OCI-LY1 (cell line): ENCODE results near the gene ENTPD7.

Experiments used
- H2AFZ ChIP-seq: fragments of 200-600 bp; sonication (generic), shearing (Covaris generic); 2 replicates; pipeline ENCODE4 v1.6.0; 2014; ENCODE audit warnings: antibody characterized with exemption, mild to moderate bottlenecking, low read length
- H3F3A ChIP-seq: fragments of 200-600 bp; sonication (generic), shearing (Covaris generic); 2 replicates; pipeline ENCODE4 v1.6.0; 2014; ENCODE audit warnings: mild to moderate bottlenecking, antibody characterized with exemption, low read length, moderate library complexity; ENCODE audit not compliant: insufficient read depth
- H3K27ac ChIP-seq: fragments of 200-600 bp; sonication (generic); 2 replicates; pipeline ENCODE4 v1.5.1; 2014; ENCODE audit warnings: low read length, mixed run types, mild to moderate bottlenecking, low read depth; ENCODE audit not compliant: poor library complexity, severe bottlenecking
- H3K27me3 ChIP-seq: fragments of 200-600 bp; sonication (generic); 2 replicates; pipeline ENCODE4 v1.6.0; 2014; ENCODE audit warnings: antibody characterized with exemption, mild to moderate bottlenecking, low read length, moderate library complexity; ENCODE audit not compliant: insufficient read depth
- H3K36me3 ChIP-seq: fragments of 200-600 bp; sonication (generic); 2 replicates; pipeline ENCODE4 v1.6.1; 2014; ENCODE audit warnings: mild to moderate bottlenecking, antibody characterized with exemption, low read length, moderate library complexity, mixed read lengths; ENCODE audit not compliant: insufficient read depth
- H3K4me1 ChIP-seq: fragments of 200-600 bp; sonication (generic); 2 replicates; pipeline ENCODE4 v1.5.1; 2014; ENCODE audit warnings: mild to moderate bottlenecking, low read length, moderate library complexity; ENCODE audit not compliant: insufficient read depth, severe bottlenecking
- H3K4me2 ChIP-seq: fragments of 200-600 bp; sonication (generic), shearing (Covaris generic); 2 replicates; pipeline ENCODE4 v1.6.1; 2014; ENCODE audit warnings: low read length
- H3K4me3 ChIP-seq: fragments of 200-600 bp; sonication (generic); 2 replicates; pipeline ENCODE4 v1.5.1; 2014; ENCODE audit warnings: low read length, low read depth, mild to moderate bottlenecking, mixed read lengths; ENCODE audit not compliant: poor library complexity, severe bottlenecking
- H3K79me2 ChIP-seq: fragments of 200-600 bp; shearing (Covaris generic); 2 replicates; pipeline ENCODE4 v1.6.1; 2016; ENCODE audit warnings: mixed run types, low read length, mixed read lengths; ENCODE audit not compliant: insufficient read depth
- H3K9ac ChIP-seq: fragments of 200-600 bp; sonication (generic), shearing (Covaris generic); 2 replicates; pipeline ENCODE4 v1.6.1; 2014; ENCODE audit warnings: mild to moderate bottlenecking, low read length, mixed read lengths
- H3K9me2 ChIP-seq: fragments of 200-600 bp; sonication (generic), shearing (Covaris generic); 2 replicates; pipeline ENCODE4 v1.6.1; 2014; ENCODE audit warnings: low read depth, mild to moderate bottlenecking, low read length, mixed read lengths
- H3K9me3 ChIP-seq: fragments of 200-600 bp; shearing (Covaris generic); 2 replicates; pipeline ENCODE4 v1.6.1; 2014; ENCODE audit warnings: low read length, mixed read lengths
- H4K20me1 ChIP-seq: fragments of 200-600 bp; sonication (generic), shearing (Covaris generic); 2 replicates; pipeline ENCODE4 v1.6.0; 2016; ENCODE audit warnings: mild to moderate bottlenecking, low read length; ENCODE audit not compliant: insufficient read depth
- CTCF ChIP-seq: fragments of 200-600 bp; sonication (generic), shearing (Covaris generic); IDR thresholded peaks from 2 replicates; pipeline ENCODE4 v1.5.1; 2017; ENCODE audit warnings: mild to moderate bottlenecking, antibody characterized with exemption, low read length, moderate library complexity, mixed read lengths
- EZH2 ChIP-seq: fragments of 200-600 bp; sonication (generic), shearing (Covaris generic); IDR thresholded peaks from 2 replicates; pipeline ENCODE4 v1.8.0; 2017; ENCODE audit warnings: borderline replicate concordance, mixed run types, mild to moderate bottlenecking, antibody characterized with exemption, low read length, moderate library complexity, mixed read lengths

Gene ENTPD7

DNA sequence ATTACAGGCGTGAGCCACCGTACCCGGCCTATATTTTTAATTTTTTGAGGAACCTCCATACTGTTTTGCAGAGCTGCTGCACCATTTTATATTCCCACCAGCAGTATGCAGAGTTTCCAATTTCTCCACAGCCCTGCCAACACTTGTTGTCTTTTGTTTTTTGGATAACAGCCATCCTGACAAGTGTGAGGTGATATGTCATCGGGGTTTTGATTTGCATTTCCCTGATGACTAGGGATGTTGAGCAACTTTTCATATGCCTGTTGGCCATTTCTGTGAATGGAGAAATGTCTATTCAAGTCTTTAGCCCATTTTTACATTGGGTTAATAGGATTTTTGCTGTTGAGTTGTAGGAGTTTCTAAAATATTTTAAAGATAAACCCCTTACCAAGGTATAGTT is 22.2 kb downstream of the ENTPD7 start:
- Histone ChIP-seq H3K9me3 (no peaks in the 10 kb centered on the region), H3K9ac (no peak overlapping the region), H4K20me1 (no peaks in the 10 kb centered on the region), H2AFZ (no peak overlapping the region), H3K36me3 (no peaks in the 10 kb centered on the region), H3K9me2 (no peaks in the 10 kb centered on the region), H3K4me1 (no peaks in the 10 kb centered on the region), H3K4me3 (no peak overlapping the region), H3F3A (no peaks in the 10 kb centered on the region), H3K27ac (no peak overlapping the region), H3K79me2 (no peaks in the 10 kb centered on the region), H3K27me3 (no peaks in the 10 kb centered on the region), H3K4me2 (no peak overlapping the region)
- TF ChIP-seq CTCF = no peak
- no peak for TF ChIP-seq EZH2

- Histone ChIP-seq H3K79me2 (no peaks in the 10 kb centered on the region), H3K27me3 (no peaks in the 10 kb centered on the region), H4K20me1 (no peaks in the 10 kb centered on the region), H2AFZ (no peak overlapping the region), H3K4me3 (no peak overlapping the region), H3K4me1 (no peaks in the 10 kb centered on the region), H3K36me3 (no peaks in the 10 kb centered on the region), H3F3A (no peaks in the 10 kb centered on the region), H3K9me3 (no peaks in the 10 kb centered on the region), H3K27ac (no peak overlapping the region), H3K9me2 (no peaks in the 10 kb centered on the region), H3K9ac (no peak overlapping the region), H3K4me2 (no peak overlapping the region)
- TF ChIP-seq EZH2 = no peak
- TF ChIP-seq CTCF = no peak
Measured at GRCh38 chr10:99682032-99682431, 22.7 kb downstream of the ENTPD7 start.

DNA sequence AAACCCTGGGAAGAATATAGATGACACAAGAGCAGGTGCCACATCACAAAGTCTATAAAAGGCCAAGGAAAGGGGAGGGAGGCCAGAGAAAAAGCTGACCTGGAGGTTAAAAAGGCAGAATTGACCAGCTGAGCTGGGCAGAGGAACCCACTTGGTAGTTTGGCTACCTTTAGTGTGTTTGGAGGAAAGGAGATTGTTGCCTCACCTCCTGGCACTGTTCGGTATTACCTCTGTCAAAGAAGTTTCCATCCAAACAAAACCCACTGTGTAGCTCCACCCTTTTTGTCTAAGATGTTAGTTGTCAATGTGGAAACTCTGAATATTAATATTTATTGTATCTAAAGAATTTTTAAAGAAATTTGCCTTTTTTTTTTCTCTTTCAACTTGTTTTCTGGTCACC is 23.4 kb downstream of the ENTPD7 start:
- no peaks in the 10 kb centered on the region for H3K27me3 ChIP-seq
- no peaks in the 10 kb centered on the region for H3F3A ChIP-seq
- no peaks in the 10 kb centered on the region for H3K4me1 ChIP-seq
- H3K79me2 ChIP-seq = no peaks in the 10 kb centered on the region
- H3K9ac ChIP-seq = no peak overlapping the region
- TF ChIP-seq EZH2 (no peak), CTCF (no peak)
- H3K9me3 ChIP-seq = no peaks in the 10 kb centered on the region
- no peak overlapping the region for H3K27ac ChIP-seq
- no peak overlapping the region for H3K4me2 ChIP-seq
- H3K9me2 ChIP-seq = no peaks in the 10 kb centered on the region
- H3K4me3 ChIP-seq = no peak overlapping the region
- no peak overlapping the region for H2AFZ ChIP-seq
- H4K20me1 ChIP-seq = no peaks in the 10 kb centered on the region
- no peaks in the 10 kb centered on the region for H3K36me3 ChIP-seq
